ENCODE results near the gene EIF5AL1. TPM values are rescaled to one million over a fixed set of nuclear protein-coding genes. Genes with fewer than 3 reads are reported as not detected.
"Not testable (repeated sequence)": the region's sequence is repeated elsewhere in the genome, so short reads cannot be mapped to it uniquely, and the experiment has no call there.

The EIF5AL1 gene
- polyA plus RNA-seq, 4 donors = 0.89 to 5.8 (median 2.2) TPM

DNA sequence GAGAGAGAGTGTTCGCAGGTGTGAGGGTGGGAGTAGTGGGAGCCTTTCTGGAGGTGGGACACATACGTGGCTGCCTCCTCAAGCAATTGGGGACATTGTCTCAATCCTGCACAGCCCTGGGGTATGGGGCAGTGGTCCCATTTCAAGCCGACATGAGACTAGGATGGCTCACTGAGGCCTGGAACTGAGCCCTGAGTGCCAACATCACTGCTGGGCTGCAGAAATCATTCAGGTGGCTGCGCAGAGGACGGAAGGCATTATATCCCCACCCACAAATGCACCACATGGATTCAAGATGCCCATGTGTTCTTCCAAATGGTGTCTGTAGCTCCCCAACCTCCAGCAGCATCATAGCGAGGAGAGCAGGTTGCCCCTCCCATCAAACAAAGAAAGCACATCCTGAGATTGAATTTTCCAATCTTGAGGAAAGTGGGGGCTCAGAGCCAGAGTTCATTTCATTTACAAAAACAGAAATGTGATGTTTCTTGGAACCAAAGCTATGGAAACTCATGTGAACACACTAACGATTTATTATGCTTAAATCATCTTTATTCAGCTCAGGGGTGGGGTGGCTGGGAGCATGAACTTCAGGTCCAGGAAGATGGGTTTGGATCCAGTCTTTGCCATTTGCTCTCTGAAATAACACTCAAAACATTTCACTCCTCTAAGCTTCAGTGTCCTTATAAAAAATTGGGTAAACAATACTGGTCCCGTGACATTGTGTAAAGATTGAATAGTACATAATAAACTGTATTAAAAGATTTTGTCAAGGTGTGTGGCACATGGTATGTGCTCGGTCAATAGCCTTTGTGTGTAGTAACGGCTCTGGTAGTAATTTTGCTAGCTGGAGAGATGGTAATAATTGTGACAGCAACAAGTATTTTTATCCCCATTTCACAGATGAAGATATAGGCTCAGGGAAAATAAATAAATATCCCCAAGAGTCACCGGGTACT is 43.3 kb downstream of the EIF5AL1 start:
- no peak for DNase-seq (ENCODE audit: low read depth in 4 of 4, low spot score in 3 of 4)

DNA sequence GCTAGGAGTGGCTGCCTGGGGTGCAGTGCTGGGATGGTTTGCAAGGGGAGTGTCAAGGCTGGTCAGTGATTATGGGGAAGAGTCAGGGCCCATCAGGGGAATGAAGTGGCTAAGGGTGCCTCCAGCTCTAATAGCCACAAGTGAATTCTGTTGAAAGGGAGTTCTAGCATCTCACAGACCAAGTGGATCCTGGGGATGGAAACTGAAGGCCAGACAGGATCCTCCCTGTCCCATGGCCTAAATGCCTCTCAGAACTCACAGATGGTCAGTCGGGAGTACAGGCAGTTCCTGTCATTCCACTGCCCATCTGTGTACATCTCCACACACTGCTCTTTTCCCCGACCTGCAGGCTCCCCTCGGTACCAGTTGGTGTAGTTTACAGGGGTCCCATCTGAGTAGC is 44.6 kb downstream of the EIF5AL1 start:
- DNase-seq (ENCODE audit: low read depth in 4 of 4, low spot score in 3 of 4) = not testable (repeated sequence)

DNA sequence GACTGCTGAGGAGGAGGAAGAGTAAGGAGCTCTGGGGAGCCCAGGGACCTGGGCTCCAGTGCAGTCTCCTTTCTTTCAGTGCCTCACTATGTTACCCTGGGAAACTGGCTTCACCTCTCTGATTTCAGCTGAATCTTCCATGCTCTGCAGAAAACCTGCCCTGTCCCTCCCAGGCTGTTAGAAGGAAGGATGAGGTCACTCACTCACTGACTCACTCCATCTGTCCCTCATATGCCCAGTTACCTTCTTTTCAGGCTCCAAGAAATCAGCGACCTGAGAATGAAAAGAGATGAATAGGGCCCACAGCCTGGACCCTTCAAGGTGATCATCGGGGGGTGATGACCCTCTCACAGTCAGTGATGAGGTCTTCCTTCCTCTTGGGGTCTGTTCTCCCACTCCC is 47.4 kb downstream of the EIF5AL1 start:
- no peak for DNase-seq (ENCODE audit: low read depth in 4 of 4, low spot score in 3 of 4)

DNA sequence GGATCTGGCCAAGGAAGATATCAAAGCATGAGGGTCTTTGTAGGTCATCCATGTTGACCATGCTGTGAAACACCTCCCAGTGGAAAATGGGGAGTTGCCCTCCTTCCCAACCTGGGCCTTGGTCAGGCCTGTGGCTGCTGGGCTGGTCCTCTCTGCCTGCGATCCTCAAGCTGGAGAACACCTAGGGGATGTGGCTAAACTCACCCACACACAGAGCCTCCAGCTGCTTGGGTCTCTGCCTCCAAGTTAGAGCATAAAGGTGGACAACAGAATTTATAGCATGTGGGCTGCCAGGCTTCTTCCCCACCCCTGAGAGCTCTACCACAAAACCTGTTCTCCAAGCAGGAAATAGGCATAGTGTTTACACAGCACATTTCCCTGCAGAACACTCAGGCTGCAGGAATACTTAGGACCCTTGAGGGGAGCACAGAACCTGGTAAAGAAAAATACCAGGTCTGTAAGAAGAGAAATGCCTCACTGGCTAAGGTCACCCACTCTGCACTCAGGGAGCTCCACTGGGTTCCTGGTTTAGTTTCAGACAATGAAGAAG is 47.9 kb downstream of the EIF5AL1 start, which contains the start of gene SFTPA2:
Gene SFTPA2, minus strand, starts transcription at position 248 of the 550 bp plus-strand sequence. CDS start 924 bp downstream, outside the sequence.
- no peak for DNase-seq (ENCODE audit: low read depth in 4 of 4, low spot score in 3 of 4)

DNA sequence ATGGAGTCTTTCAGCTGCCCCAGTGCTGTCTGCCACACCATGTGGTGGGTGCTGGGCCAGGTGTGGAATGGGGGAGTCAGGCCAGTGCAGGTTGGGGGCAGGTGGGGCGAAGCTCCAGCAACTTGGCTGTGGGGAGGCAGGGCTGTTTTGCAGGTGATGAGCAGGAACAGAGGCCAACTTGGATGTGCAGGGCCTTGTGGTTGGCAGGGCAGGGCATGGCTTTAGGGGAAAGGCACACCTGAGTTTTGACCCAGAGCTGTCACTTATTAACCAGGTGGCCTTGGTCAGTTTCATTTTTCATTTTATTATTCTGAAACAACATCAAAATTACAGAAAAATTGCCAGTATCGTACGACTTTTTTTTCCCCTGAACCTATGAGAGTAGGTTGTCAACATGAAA is 48.9 kb downstream of the EIF5AL1 start:
- DNase-seq (ENCODE audit: low read depth in 4 of 4, low spot score in 3 of 4) = no peak

DNA sequence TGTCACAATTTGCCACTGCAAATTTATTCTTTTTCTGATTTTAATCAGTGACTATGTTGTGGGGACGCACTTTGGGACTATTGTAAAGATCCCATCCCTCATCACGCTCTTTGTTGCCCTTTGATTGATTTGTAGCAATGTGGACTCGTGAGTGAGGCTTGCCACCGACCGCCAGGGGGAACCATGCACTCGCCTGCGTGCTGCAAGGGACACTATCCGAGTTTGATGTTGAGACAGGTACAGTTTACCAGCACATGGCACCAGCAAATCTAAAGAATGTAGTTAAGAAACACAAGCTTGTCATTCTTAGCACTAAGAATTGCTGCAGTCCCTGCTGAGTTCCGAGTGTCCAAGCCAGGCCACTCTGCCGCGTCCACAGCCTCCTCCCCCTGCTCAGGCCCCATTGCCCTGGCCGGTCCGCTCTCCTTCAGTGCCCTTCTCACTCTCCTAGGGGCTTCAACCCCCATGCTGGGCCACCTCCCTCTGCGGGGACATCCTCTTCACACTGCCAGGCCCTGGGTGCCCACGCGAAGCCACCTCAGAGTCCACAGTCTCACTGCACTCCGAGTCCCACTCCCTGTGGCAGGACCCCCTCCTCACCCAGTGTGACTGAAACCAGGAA is 49.9 kb downstream of the EIF5AL1 start:
- DNase-seq (ENCODE audit: low read depth in 4 of 4, low spot score in 3 of 4) = peak; percentile 30 to 48 (median 41)

GRCh38 chr10:79563426-79563825 is 51.1 kb downstream of the EIF5AL1 start:
- DNase-seq (ENCODE audit: low read depth in 4 of 4, low spot score in 3 of 4) = no peak

Other genes with a start within 250 kb of the EIF5AL1 start
- gene PPIF, start 165.1 kb upstream of the EIF5AL1 start, polyA plus RNA-seq (ENCODE audit: insufficient read length in 4 of 4) = 10 to 100 TPM; 67.4 to 73.9 (median 69.2) TPM
- gene ZCCHC24, start 66.9 kb upstream of the EIF5AL1 start, polyA plus RNA-seq (ENCODE audit: insufficient read length in 4 of 4) = 10 to 100 TPM; 25.4 to 27.9 (median 26.1) TPM
- gene SFTPA2, start 47.9 kb downstream of the EIF5AL1 start, polyA plus RNA-seq (ENCODE audit: insufficient read length in 4 of 4) = under 1 TPM in 1 of 4 donors, not detected in 3; 0.05 TPM
- gene SFTPA1, start 98.4 kb downstream of the EIF5AL1 start, polyA plus RNA-seq (ENCODE audit: insufficient read length in 4 of 4) = under 1 TPM in 1 of 4 donors, not detected in 3; 0.14 TPM
- gene NUTM2B, start 190.7 kb downstream of the EIF5AL1 start, polyA plus RNA-seq (ENCODE audit: insufficient read length in 4 of 4) = 1 to 10 TPM in 3 of 4 donors, under 1 TPM in 1; 0.52 to 2.8 (median 1.7) TPM